GM23338 (cell line): ENCODE results near the gene KRT78. TPM values are rescaled to one million over a fixed set of nuclear protein-coding genes. Genes with fewer than 3 reads are reported as not detected.

Experiments
- ATAC-seq: fragments of 200-7000 bp; cut with Tn5 transposase; 3 replicates; pipeline ENCODE4 v1.9.1; 2020
- DNase-seq: peaks from one replicate; pipeline ENCODE4 v3.0.0-alpha.2; 2015; ENCODE audit warnings: low spot score
- H2AFZ ChIP-seq: fragments of 200-600 bp; sonication (generic); 2 replicates; pipeline ENCODE4 v1.8.0; 2016; ENCODE audit warnings: antibody characterized with exemption, mild to moderate bottlenecking, moderate library complexity
- H3F3A ChIP-seq: fragments of 200-600 bp; sonication (generic); replicated peaks from 2 replicates; pipeline ENCODE4 v1.8.0; 2017; ENCODE audit warnings: antibody characterized with exemption, mixed run types, low read depth
- H3K27ac ChIP-seq: fragments of 200-600 bp; sonication (generic); 2 replicates; pipeline ENCODE4 v1.6.1; 2016; ENCODE audit warnings: low read depth
- H3K27me3 ChIP-seq: fragments of 200-600 bp; sonication (generic); 2 replicates; pipeline ENCODE4 v1.8.0; 2016; ENCODE audit warnings: mild to moderate bottlenecking, mixed run types, moderate library complexity; ENCODE audit not compliant: insufficient read depth
- H3K36me3 ChIP-seq: fragments of 200-600 bp; sonication (generic); 2 replicates; pipeline ENCODE4 v1.8.0; 2016; ENCODE audit warnings: mild to moderate bottlenecking; ENCODE audit not compliant: insufficient read depth
- H3K4me1 ChIP-seq: fragments of 200-600 bp; sonication (generic); 2 replicates; pipeline ENCODE4 v1.8.0; 2016; ENCODE audit warnings: mild to moderate bottlenecking, moderate library complexity; ENCODE audit not compliant: insufficient read depth
- H3K4me2 ChIP-seq: fragments of 200-600 bp; sonication (generic); 2 replicates; pipeline ENCODE4 v1.7.1; 2017; ENCODE audit warnings: mixed run types
- H3K4me3 ChIP-seq: fragments of 200-600 bp; sonication (generic); 2 replicates; pipeline ENCODE4 v1.6.1; 2016; ENCODE audit warnings: mixed run types
- H3K79me2 ChIP-seq: fragments of 200-600 bp; sonication (generic); replicated peaks from 2 replicates; pipeline ENCODE4 v1.8.0; 2017; ENCODE audit warnings: mild to moderate bottlenecking; ENCODE audit not compliant: insufficient read depth
- H3K9me2 ChIP-seq: fragments of 200-600 bp; sonication (generic); 2 replicates; pipeline ENCODE4 v1.8.0; 2017; ENCODE audit not compliant: insufficient read depth
- H4K20me1 ChIP-seq: fragments of 200-600 bp; sonication (generic); replicated peaks from 2 replicates; pipeline ENCODE4 v1.8.0; 2017; ENCODE audit warnings: mild to moderate bottlenecking; ENCODE audit not compliant: insufficient read depth
- H3K27ac Mint-ChIP-seq: 2 replicates; pipeline ENCODE4 v1.8.0; 2020; ENCODE audit warnings: inconsistent platforms, mild to moderate bottlenecking, moderate library complexity, mixed read lengths
- H3K27me3 Mint-ChIP-seq: 3 replicates; pipeline ENCODE4 v1.8.0; 2022; ENCODE audit warnings: low read depth, mild to moderate bottlenecking, moderate library complexity, mixed read lengths, inconsistent platforms; ENCODE audit not compliant: insufficient read depth, poor library complexity
- H3K36me3 Mint-ChIP-seq: 3 replicates; pipeline ENCODE4 v1.8.0; 2021; ENCODE audit warnings: low read depth, mild to moderate bottlenecking, inconsistent platforms, moderate library complexity, mixed read lengths
- H3K4me1 Mint-ChIP-seq: 3 replicates; pipeline ENCODE4 v1.8.0; 2020; ENCODE audit warnings: mild to moderate bottlenecking, inconsistent platforms, mixed read lengths
- H3K4me3 Mint-ChIP-seq: 3 replicates; pipeline ENCODE4 v1.8.0; 2021; ENCODE audit warnings: moderate library complexity, mild to moderate bottlenecking, inconsistent platforms, mixed read lengths
- H3K9me3 Mint-ChIP-seq: 3 replicates; pipeline ENCODE4 v1.8.0; 2020; ENCODE audit warnings: moderate library complexity, mild to moderate bottlenecking, inconsistent platforms, mixed read lengths
- ETS1 ChIP-seq: IDR thresholded peaks from 2 replicates; pipeline ENCODE4 v1.6.1; 2016; ENCODE audit warnings: antibody characterized with exemption
- EZH2phosphoT487 ChIP-seq: fragments of 200-600 bp; sonication (generic); IDR thresholded peaks from one replicate; pipeline ENCODE4 v1.8.1; 2018; ENCODE audit warnings: antibody characterized with exemption; ENCODE audit not compliant: unreplicated experiment
- JUNB ChIP-seq: IDR thresholded peaks from one replicate; pipeline ENCODE4 v1.6.1; 2016; ENCODE audit warnings: antibody characterized with exemption; ENCODE audit not compliant: unreplicated experiment
- NANOG ChIP-seq: IDR thresholded peaks from 2 replicates; pipeline ENCODE4 v1.6.1; 2016; ENCODE audit warnings: antibody characterized with exemption, borderline replicate concordance
- POLR2AphosphoS5 ChIP-seq: IDR thresholded peaks from 2 replicates; pipeline ENCODE4 v1.6.1; 2016; ENCODE audit warnings: antibody characterized with exemption, low read depth
- ZNF331 ChIP-seq: fragments of 250-450 bp; sonication (Bioruptor Pico); IDR thresholded peaks from 2 replicates; pipeline ENCODE4 v1.5.0; 2020; ENCODE audit warnings: low read depth, mild to moderate bottlenecking, moderate library complexity
- polyA plus RNA-seq: library from polyadenylated mRNA; unstranded; fragments of >200 nt; fragmentation: Nextera tagmentation; extraction: Ambion mirVana; gene quantifications from 2 replicates; pipeline ENCODE4 v1.2.1, GENCODE V29; 2016
- total RNA-seq: library from RNA; depleted of rRNA; stranded (reverse); fragments of >200 nt; shearing (Covaris generic); gene quantifications from 2 replicates; pipeline ENCODE4 v1.2.3, GENCODE V29; 2014
- TF ChIP-seq, protein P1 (sequence below): fragments of 250-450 bp; sonication (Bioruptor Pico); IDR thresholded peaks from 2 replicates; pipeline ENCODE4 v1.5.0; 2020; ENCODE audit warnings: mild to moderate bottlenecking, moderate library complexity

KRT78 gene
- total and polyA plus RNA-seq, 2 experiments from 2014 or later, result not detected

GRCh38 chr12:52836042-52836466 lies 12.7 kb downstream of the KRT78 start (continued):
- TF ChIP-seq, protein P1, sequence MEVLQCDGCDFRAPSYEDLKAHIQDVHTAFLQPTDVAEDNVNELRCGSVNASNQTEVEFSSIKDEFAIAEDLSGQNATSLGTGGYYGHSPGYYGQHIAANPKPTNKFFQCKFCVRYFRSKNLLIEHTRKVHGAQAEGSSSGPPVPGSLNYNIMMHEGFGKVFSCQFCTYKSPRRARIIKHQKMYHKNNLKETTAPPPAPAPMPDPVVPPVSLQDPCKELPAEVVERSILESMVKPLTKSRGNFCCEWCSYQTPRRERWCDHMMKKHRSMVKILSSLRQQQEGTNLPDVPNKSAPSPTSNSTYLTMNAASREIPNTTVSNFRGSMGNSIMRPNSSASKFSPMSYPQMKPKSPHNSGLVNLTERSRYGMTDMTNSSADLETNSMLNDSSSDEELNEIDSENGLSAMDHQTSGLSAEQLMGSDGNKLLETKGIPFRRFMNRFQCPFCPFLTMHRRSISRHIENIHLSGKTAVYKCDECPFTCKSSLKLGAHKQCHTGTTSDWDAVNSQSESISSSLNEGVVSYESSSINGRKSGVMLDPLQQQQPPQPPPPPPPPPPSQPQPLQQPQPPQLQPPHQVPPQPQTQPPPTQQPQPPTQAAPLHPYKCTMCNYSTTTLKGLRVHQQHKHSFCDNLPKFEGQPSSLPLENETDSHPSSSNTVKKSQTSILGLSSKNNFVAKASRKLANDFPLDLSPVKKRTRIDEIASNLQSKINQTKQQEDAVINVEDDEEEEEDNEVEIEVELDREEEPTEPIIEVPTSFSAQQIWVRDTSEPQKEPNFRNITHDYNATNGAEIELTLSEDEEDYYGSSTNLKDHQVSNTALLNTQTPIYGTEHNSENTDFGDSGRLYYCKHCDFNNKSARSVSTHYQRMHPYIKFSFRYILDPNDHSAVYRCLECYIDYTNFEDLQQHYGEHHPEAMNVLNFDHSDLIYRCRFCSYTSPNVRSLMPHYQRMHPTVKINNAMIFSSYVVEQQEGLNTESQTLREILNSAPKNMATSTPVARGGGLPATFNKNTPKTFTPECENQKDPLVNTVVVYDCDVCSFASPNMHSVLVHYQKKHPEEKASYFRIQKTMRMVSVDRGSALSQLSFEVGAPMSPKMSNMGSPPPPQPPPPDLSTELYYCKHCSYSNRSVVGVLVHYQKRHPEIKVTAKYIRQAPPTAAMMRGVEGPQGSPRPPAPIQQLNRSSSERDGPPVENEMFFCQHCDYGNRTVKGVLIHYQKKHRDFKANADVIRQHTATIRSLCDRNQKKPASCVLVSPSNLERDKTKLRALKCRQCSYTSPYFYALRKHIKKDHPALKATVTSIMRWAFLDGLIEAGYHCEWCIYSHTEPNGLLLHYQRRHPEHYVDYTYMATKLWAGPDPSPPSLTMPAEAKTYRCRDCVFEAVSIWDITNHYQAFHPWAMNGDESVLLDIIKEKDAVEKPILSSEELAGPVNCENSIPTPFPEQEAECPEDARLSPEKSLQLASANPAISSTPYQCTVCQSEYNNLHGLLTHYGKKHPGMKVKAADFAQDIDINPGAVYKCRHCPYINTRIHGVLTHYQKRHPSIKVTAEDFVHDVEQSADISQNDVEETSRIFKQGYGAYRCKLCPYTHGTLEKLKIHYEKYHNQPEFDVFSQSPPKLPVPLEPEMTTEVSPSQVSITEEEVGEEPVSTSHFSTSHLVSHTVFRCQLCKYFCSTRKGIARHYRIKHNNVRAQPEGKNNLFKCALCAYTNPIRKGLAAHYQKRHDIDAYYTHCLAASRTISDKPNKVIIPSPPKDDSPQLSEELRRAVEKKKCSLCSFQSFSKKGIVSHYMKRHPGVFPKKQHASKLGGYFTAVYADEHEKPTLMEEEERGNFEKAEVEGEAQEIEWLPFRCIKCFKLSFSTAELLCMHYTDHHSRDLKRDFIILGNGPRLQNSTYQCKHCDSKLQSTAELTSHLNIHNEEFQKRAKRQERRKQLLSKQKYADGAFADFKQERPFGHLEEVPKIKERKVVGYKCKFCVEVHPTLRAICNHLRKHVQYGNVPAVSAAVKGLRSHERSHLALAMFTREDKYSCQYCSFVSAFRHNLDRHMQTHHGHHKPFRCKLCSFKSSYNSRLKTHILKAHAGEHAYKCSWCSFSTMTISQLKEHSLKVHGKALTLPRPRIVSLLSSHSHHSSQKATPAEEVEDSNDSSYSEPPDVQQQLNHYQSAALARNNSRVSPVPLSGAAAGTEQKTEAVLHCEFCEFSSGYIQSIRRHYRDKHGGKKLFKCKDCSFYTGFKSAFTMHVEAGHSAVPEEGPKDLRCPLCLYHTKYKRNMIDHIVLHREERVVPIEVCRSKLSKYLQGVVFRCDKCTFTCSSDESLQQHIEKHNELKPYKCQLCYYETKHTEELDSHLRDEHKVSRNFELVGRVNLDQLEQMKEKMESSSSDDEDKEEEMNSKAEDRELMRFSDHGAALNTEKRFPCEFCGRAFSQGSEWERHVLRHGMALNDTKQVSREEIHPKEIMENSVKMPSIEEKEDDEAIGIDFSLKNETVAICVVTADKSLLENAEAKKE (CRISPR knock-in tag), result no peak
- TF ChIP-seq ZNF331 (CRISPR knock-in tag), result no peak

- Histone ChIP-seq H3K4me1 (no peaks in the 10 kb centered on the region), H3K27me3 (no peaks in the 10 kb centered on the region), H3K4me3 (no peak overlapping the region), H3K9me2 (no peaks in the 10 kb centered on the region), H2AFZ (no peak overlapping the region), H4K20me1 (no peaks in the 10 kb centered on the region), H3K79me2 (no peaks in the 10 kb centered on the region), H3K4me2 (no peak overlapping the region), H3F3A (no peaks in the 10 kb centered on the region), H3K36me3 (no peaks in the 10 kb centered on the region), H3K27ac (no peak overlapping the region)
- Mint-ChIP-seq H3K27ac (no peak overlapping the region), H3K9me3 (no peaks in the 10 kb centered on the region), H3K27me3 (peaks cover 11% of the 10 kb centered on the region), H3K4me3 (no peak overlapping the region), H3K36me3 (no peaks in the 10 kb centered on the region), H3K4me1 (no peaks in the 10 kb centered on the region; the same call in 2 of the 3 replicates)
- no peak for DNase-seq
- ATAC-seq, result no peak
- TF ChIP-seq EZH2phosphoT487 (no peak), ETS1 (no peak), JUNB (no peak), NANOG (no peak), POLR2AphosphoS5 (no peak)
- TF ChIP-seq, protein P1 (CRISPR knock-in tag), result no peak
These were observed 13.3 kb downstream of the KRT78 start for GRCh38 chr12:52835271-52836041.
